ENCODE data around the gene SMARCAL1.

The SMARCAL1 gene

DNA sequence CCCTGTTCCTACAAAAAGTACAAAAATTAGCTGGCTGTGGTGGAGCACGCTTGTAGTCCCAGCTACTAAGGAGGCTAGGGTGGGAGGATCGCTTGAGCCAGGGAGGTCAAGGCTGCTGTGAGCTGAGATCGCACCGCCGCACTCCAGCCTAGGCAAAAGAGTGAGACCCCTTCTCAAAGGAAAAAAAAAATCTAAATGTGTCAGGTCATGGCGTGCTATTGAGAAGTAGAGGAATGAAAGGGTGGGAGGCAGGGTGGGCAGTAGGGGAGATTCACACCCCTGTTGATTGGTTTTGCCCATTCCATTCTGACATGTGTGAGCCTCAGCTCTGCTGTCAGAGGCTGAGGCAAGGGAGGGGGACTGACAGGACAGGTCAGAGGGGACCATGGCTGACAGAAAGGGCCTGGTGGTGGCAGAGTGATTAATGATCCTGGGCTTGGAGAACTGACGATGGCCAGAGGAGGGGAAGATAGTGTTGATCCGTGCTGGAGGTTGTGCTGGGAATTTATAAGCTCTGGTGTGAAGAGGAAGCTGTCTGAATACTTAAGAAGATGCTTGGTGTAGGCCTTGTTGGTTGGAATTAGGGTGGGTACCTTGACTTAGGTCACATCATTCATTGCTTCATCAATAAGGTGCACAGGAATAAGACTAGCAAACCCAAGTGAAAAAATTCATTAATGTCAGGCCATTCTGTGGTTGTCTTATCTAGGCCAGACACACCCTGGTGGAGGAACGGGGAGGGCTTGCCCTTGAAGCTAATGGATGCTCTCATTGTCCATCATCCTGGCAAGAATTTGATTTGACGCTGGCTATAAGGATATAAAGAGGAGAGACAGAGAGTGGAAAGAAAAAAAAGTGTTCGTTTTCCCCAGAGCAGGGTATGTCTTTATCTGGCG is 19.1 kb upstream of the SMARCAL1 start:
- DNase-seq (ENCODE audit: low read depth): no peak

- no peak for DNase-seq (ENCODE audit: low read depth)
These were observed 17.4 kb upstream of the SMARCAL1 start for GRCh38 chr2:216394881-216395280.

DNA sequence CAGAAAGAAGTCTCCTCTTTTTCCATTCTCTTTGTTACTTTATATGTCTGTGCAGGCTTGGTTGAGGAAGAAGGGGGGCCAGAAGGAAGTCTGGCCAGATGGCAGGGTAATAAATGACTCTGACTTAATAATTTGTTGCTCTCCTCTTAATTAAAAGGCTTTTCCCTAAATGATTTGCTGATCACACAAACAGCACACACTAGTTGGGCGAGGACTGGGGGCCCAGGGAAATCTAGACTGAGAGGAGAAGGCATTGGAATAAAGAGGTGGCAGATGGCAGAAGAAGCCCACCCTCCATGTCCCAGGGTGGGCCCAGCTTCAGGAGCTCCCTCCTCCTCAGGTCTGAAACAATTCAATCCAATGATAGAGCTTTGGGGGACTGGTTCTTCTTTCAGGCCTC is 12.7 kb upstream of the SMARCAL1 start:
- DNase-seq (ENCODE audit: low read depth): no peak

DNA sequence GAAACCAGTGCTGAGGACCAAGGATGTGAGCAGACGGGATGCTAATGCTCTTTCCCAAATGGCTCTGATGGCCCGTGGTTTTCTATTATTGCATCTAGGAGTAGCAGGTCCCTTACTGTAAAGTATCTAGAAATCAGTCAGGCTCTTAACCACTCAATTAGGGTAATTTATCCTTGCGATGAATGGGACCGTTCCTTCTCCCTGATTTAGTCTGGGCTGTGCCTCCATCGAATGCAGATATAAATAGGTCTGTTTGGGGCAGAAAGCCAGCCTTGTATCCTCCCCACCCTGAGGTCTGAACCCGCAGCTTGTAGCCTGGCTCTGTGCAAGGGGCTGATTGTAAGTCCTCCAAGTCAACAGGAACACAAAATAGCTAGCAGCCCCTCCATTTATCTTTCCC is 9.5 kb upstream of the SMARCAL1 start:
- no peak for DNase-seq (ENCODE audit: low read depth)

DNA sequence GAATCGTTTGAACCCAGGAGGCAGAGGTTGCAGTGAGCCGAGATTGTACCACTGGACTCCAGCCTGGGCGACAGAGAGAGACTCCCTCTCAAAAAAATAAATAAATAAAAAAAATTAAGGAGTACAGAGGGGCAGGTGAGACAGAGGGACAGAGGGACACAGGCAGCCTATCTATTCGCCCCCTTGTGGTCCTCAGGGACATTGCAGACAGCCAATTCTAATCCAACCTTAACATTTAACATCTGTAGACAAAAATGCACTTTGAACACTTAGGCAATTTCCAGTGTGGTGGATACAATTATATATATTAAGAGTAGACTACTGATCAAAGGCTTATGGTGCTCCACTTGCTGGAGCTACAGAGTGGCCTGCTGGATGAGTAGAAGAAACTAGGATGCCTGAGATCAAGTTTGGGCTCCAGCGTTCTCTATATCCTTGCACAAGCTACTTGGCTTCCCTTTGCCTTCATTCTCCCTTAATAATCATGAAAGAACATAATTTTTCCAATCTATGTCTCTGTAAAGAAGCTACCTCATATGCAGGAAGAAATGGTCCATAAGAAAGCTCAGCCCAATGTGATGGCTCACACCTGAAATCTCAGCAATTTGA is 8.2 kb upstream of the SMARCAL1 start:
- DNase-seq (ENCODE audit: low read depth): peak; percentile 24

DNA sequence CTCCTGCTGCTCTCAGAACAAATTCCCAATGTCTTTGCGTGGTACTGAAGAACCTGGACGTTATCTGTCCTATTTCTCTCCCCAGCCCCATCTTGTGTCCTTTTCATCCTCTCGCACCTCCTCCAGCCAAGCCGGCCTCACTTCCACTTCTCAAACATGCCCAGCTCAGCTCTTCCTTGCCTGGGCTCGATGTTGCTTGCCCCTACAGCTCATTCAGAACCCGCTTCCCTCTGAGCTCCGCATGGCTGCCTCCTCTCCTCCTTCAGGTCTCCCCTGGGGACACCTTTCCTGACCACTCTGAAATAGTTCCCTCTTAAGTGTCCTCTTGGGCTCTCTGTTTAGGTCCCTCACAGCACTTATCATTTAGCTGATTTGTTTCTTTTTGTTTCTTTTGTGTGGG is 6.7 kb upstream of the SMARCAL1 start:
- DNase-seq (ENCODE audit: low read depth): no peak

DNA sequence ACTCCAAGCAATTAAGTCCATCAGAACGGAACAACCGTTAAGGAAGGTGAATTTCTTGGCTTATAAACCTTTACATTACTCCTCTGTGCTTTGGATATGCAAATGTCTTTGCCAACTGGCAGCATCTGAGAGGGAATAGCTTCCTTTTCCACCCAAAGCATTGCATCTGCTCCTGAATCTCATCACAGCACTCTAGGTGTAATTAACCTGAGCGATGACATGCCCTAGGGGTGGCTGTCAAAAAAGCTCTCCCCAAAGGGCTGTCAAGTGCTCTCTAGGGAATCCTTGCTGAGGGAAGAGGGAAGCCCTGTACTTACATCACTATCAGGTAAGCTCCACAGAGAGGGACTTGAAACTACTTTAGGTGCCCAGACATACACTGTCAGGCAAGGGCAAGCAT is 5.5 kb upstream of the SMARCAL1 start:
- no peak for DNase-seq (ENCODE audit: low read depth)

DNA sequence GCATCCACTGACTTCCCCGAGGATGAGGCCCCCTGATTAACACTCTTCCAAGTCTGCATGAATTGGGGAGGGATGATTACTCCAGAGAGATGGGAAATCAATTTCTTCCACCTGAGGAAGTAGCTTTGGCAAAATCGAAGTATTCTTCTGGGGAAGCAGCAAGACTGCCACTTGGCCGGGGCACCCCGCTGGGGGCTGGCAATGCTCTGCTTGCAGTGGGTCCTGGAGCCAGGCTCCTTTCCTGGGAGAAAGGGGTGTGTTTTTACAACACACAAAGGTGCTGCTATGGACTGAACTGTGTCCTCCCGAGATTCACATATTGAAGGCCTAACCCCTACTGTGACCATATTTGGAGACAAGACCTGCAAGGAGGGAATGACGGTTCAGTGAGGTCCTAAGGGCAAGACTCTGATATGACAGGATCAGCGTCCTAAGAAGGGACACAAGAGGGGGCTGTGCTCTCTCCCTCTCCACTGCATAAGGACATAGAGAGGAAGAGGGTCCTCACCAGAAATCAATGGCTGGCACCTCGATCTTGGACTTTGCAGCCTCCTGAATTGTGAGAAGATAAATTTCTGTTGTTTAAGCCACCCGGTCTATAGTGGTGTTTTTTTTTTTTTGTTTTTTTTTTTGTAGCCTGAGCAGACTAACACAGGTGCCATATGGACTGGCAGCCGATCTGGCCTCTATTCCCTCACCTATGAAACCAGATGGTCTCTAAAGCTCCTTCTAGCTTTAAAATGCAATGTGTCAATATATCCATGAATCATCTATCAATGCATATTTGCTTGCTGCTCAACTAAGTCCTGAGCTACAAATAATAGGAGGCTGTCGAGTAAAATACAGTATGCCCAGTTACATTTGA is 3.6 kb upstream of the SMARCAL1 start:
- no peak for DNase-seq (ENCODE audit: low read depth)

GRCh38 chr2:216410550-216410949 is 1.7 kb upstream of the SMARCAL1 start:
- no peak for DNase-seq (ENCODE audit: low read depth)

GRCh38 chr2:216413882-216414281 is 1.6 kb downstream of the SMARCAL1 start:
- no peak for DNase-seq (ENCODE audit: low read depth)

DNA sequence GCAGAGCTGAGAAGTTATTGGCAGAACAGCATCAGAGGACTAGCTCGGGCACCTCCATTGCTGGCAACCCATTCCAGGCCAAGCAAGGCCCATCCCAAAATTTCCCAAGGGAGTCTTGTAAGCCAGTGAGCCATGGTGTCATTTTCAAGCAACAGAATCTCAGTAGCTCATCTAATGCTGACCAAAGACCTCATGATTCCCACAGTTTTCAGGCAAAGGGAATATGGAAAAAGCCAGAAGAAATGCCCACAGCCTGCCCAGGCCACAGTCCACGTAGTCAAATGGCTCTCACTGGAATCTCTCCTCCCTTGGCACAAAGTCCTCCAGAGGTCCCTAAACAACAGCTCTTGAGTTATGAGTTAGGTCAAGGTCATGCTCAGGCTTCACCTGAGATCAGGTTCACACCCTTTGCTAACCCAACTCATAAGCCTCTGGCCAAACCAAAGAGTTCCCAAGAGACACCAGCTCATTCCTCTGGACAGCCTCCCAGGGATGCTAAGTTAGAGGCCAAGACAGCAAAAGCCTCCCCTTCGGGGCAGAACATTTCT is 2.6 kb downstream of the SMARCAL1 start:
- DNase-seq (ENCODE audit: low read depth): no peak

DNA sequence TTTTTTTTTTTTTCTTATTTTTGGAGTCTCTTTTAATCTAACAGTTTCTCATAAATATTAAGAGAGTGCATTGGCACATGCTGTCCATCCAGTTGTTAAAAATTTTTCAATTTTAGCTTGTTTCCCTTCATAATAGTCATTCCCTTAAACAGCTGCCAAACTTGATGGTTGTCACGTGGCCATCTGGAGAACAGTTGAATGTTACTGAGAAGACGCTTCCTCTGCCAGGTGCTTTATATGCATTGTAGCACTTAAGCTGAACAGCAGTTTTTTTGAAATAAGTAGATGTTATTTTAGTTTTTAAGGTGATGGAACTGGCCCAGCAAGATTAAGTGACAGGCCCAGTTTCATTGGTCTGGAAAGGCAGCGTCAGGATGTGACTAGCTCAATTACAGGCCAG is 3.3 kb downstream of the SMARCAL1 start:
- DNase-seq (ENCODE audit: low read depth): no peak

DNA sequence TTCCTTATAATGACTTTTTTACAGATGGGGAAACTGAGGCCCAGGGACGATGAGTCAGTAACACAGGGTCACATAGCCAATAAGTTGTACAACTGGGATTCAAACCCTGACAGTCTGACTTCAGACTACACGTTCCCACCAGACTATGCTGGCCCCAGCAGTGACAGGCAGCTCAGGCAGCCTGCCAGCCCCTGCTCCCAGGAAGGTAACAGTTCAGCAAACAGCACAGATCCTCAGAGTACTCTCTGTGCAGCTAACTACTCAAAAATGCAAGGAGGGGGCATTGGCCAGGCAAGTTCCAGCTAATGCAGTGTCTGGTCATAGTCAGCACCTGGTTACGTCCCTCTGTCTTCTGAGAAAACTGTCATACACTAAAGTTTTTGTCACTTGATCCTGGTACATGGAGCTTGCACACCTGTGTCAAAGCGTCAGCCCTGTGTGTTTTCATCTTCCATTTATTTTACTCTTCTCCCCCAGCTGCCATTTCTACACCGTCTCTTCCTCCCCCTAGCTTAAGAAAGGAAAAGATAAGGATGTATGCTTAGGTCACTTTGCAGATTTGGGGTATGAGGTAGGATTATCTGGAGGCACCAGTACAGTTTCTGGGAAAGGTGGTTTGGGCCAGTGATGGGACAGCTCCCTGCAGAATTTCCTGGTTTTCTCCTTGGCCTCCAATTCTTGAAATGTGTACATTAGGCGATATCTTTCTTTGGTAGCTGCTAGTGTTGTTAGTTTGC is 4.5 kb downstream of the SMARCAL1 start:
- no peak for DNase-seq (ENCODE audit: low read depth)

GRCh38 chr2:216418981-216419380 is 6.7 kb downstream of the SMARCAL1 start:
- DNase-seq (ENCODE audit: low read depth): no peak

DNA sequence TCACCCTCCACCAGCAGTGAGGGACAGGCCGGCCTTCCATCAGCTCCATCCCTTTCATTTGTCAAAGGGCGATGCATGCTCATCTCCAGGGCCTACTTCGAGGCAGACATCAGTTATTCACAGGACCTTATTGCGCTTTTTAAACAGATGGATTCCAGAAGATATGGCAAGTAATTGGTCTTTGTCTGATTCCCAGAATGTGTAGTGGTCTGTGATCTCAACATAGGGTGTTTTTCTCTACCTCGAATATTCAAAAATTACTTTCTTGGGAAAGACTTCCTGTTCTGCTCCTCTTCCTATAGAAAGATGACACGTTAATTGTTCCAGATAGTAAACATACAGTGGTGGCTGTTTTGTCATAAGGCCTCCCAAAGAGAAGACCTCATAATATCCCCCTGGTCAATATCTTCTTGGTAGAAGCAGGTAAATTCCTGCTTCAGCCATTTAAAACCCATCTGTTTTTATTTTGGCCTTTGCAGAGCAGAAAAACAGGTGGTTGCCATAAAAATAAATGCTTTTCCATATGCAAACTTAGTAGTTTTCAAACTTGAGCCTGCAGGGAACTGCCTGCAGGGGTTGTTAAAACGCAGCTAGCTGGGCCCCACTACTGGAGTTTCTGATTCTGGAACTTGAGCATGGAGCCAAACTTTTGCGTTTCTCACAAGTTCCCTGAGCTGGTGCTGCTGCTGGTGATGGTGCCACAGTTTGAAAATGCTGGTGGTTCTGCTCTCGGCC is 8.2 kb downstream of the SMARCAL1 start:
- no peak for DNase-seq (ENCODE audit: low read depth)

DNA sequence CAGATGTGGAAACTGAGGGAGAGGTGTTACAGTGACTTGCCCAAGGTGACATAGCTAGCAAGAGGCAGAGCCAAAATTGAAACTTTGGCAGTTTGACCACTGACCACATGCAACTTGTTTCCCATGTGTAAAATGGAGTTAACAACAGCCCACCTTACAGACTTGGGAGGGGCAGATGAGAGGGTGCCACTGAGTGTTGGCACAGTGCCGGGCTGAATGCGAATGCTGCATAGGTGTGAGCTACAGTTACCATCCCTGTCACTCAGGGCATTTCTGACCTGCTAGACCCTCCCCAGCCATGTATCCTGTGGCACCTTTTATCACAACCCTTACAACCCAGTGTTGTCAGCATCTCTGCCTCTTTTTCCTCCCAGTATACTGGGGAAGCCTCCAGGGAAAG is 10.8 kb downstream of the SMARCAL1 start:
- no peak for DNase-seq (ENCODE audit: low read depth)

- DNase-seq (ENCODE audit: low read depth): no peak
These were observed 12.0 kb downstream of the SMARCAL1 start for GRCh38 chr2:216424274-216424673.

GRCh38 chr2:216425008-216425787 is 12.9 kb downstream of the SMARCAL1 start:
- DNase-seq (ENCODE audit: low read depth): no peak

- DNase-seq (ENCODE audit: low read depth): no peak
These were observed 14.0 kb downstream of the SMARCAL1 start for GRCh38 chr2:216426166-216426777.

GRCh38 chr2:216426938-216427337 is 14.7 kb downstream of the SMARCAL1 start:
- DNase-seq (ENCODE audit: low read depth): no peak
